Upper lobe of right lung (tissue), 1 donor: Measurements from ENCODE around the gene FMO1. TPM values are rescaled to one million over a fixed set of nuclear protein-coding genes. Genes with fewer than 3 reads are reported as not detected.

ENCODE experiments used
- ATAC-seq: fragments of 200-7000 bp; cut with Tn5 transposase; one replicate; pipeline ENCODE4 v1.9.1; 2020; ENCODE audit warnings: mild to moderate bottlenecking, moderate library complexity
- DNase-seq: peaks from one replicate; pipeline ENCODE4 v3.0.0-alpha.2; 2020
- H3K27ac ChIP-seq: fragments of 200-600 bp; one replicate; pipeline ENCODE4 v1.8.0; 2022
- H3K27me3 ChIP-seq: fragments of 200-600 bp; one replicate; pipeline ENCODE4 v1.8.0; 2022; ENCODE audit warnings: mild to moderate bottlenecking
- H3K36me3 ChIP-seq: fragments of 200-600 bp; one replicate; pipeline ENCODE4 v1.8.0; 2022
- H3K4me1 ChIP-seq: fragments of 200-600 bp; one replicate; pipeline ENCODE4 v1.8.0; 2022
- H3K4me3 ChIP-seq: fragments of 200-600 bp; one replicate; pipeline ENCODE4 v1.8.0; 2022; ENCODE audit warnings: mild to moderate bottlenecking
- H3K9me3 ChIP-seq: fragments of 200-600 bp; one replicate; pipeline ENCODE4 v1.8.0; 2022
- intact Hi-C: fragments of 100-400 bp; cut with DNase I; formaldehyde crosslinking; loops from one replicate; pipeline ENCODE4 v1.11.0; 2022
- total RNA-seq: library from RNA; stranded (reverse); fragmentation: NEBNext Ultra II Directional; extraction: Animal tissue kit (Norgen Biotek cat#: 25700); gene quantifications from one replicate; pipeline ENCODE4 v1.2.1, GENCODE V29; 2021
- TF ChIP-seq, protein P1 (sequence below): fragments of 200-600 bp; IDR thresholded peaks from one replicate; pipeline ENCODE4 v1.8.0; 2022; ENCODE audit warnings: antibody characterized with exemption
- donor health status: DM: no; HTN: yes; CAD: no; lungs with severe emphysema.

The FMO1 gene
- total RNA-seq, 1 donor from 2014 or later = 1.3 TPM

DNA sequence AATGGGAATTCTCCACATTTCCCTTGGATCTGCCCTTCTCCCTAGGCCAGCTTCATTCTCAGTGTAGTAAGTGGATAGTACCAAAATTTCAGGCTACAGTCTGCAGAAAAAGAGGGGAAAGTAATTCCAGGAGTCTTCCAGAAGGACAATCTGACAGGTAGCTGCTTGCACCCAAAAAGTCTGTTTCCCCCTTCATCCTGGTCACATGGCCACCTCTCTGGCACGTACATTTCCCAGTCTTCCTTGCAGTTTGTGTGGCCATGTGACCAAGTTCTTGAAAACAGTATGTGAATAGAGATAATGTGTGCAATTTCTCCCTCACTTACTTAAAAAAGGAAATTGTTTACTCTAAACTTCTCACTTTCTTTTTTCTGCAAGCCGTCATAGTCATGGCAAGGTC lies 51.0 kb downstream of the FMO1 start:
- Histone ChIP-seq H3K27me3 (no peaks in the 10 kb centered on the region), H3K9me3 (no peaks in the 10 kb centered on the region), H3K4me3 (no peak overlapping the region), H3K36me3 (no peaks in the 10 kb centered on the region), H3K27ac (no peak overlapping the region), H3K4me1 (no peaks in the 10 kb centered on the region)
- no peak for ATAC-seq
- no peak for DNase-seq
- TF ChIP-seq, protein P1, sequence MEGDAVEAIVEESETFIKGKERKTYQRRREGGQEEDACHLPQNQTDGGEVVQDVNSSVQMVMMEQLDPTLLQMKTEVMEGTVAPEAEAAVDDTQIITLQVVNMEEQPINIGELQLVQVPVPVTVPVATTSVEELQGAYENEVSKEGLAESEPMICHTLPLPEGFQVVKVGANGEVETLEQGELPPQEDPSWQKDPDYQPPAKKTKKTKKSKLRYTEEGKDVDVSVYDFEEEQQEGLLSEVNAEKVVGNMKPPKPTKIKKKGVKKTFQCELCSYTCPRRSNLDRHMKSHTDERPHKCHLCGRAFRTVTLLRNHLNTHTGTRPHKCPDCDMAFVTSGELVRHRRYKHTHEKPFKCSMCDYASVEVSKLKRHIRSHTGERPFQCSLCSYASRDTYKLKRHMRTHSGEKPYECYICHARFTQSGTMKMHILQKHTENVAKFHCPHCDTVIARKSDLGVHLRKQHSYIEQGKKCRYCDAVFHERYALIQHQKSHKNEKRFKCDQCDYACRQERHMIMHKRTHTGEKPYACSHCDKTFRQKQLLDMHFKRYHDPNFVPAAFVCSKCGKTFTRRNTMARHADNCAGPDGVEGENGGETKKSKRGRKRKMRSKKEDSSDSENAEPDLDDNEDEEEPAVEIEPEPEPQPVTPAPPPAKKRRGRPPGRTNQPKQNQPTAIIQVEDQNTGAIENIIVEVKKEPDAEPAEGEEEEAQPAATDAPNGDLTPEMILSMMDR = no peak
- intact Hi-C loops = no loop called here

DNA sequence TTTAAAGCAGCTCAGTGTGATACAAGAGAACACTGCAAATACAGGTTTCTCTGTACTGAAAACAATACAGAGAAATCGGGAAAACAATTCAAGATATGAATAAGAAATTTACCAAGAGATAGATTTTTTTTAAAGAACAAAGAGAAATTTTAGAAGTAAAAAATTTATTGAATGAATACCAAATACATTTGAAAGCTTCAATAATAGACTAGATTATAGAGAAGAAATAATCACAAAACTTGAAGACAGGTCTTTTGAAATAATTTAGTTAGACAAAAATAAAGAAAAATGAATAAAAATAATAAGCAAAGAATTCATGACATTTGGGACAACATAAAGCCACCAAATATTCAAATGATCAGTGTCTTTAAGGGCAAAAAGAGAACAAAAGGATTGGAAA lies 52.1 kb downstream of the FMO1 start:
- no peak overlapping the region for H3K27ac ChIP-seq
- no peak for DNase-seq
- H3K9me3 ChIP-seq = no peaks in the 10 kb centered on the region
- H3K4me3 ChIP-seq = no peak overlapping the region
- H3K36me3 ChIP-seq = no peaks in the 10 kb centered on the region
- no peaks in the 10 kb centered on the region for H3K27me3 ChIP-seq
- no peaks in the 10 kb centered on the region for H3K4me1 ChIP-seq
- TF ChIP-seq, protein P1 = no peak
- intact Hi-C loops = no loop called here
- no peak for ATAC-seq

DNA sequence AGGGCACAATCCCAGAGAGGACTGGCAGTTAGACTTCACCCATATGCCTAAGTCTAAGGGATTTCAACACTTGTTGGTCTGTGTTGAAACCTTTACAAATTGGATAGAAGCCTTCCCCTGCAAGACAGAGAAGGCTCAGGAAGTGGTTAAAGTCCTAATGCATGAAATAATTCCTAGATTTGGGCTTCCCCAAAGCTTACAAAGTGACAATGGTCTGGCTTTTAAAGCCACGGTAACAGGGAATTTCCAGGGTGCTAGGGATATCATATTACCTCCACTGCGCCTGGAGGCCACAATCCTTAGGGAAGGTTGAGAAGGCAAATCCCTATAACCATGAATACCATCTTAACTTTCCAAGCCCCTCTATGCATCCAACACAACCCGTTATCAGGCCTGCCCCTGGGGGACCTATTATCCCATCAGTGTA lies 62.4 kb downstream of the FMO1 start:
- Histone ChIP-seq H3K4me3 (no peak overlapping the region), H3K27ac (no peak overlapping the region), H3K4me1 (peaks cover 3% of the 10 kb centered on the region), H3K36me3 (no peaks in the 10 kb centered on the region), H3K27me3 (no peaks in the 10 kb centered on the region), H3K9me3 (no peaks in the 10 kb centered on the region)
- intact Hi-C loops = no loop called here
- TF ChIP-seq, protein P1 = no peak
- DNase-seq = no peak
- no peak for ATAC-seq

DNA sequence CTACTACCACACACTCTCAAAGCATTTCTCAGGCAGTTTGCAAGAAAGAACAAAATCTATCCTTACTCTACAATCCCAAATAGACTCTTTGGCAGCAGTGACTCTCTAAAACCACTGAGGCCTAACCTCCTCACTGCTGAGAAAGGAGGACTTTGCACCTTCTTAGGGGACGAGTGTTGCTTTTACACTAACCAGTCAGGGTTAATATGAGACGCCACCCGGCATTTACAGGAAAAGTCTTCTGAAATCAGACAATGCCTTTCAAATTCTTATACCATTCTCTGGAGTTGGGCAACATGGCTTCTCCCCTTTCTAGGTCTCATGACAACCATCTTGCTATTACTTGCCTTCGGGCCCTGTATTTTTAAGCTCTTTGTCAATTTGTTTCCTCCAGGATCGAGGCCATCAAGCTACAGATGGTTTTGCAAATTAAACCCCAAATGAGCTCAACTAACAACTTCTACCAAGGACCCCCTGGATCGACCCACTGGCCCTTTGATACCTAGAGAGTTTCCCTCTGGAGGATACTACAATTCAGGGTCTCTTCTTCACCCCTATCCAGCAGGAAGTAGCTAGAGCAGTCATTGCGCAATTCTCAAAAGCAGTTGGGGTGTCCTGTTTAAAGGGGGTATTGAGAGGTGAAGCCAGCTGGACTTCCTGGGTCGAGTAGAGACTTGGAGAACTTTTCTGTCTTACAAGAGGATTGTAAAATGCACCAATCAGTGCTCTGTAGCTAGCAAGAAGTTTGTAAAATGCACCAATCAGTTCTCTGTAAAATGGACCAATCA lies 63.7 kb downstream of the FMO1 start:
- TF ChIP-seq, protein P1 = no peak
- intact Hi-C loops = no loop called here
- no peak overlapping the region for H3K27ac ChIP-seq
- H3K9me3 ChIP-seq = no peaks in the 10 kb centered on the region
- H3K4me3 ChIP-seq = no peak overlapping the region
- ATAC-seq (no peak), DNase-seq (no peak)
- no peaks in the 10 kb centered on the region for H3K36me3 ChIP-seq
- H3K27me3 ChIP-seq = no peaks in the 10 kb centered on the region
- H3K4me1 ChIP-seq = peaks cover 3% of the 10 kb centered on the region

DNA sequence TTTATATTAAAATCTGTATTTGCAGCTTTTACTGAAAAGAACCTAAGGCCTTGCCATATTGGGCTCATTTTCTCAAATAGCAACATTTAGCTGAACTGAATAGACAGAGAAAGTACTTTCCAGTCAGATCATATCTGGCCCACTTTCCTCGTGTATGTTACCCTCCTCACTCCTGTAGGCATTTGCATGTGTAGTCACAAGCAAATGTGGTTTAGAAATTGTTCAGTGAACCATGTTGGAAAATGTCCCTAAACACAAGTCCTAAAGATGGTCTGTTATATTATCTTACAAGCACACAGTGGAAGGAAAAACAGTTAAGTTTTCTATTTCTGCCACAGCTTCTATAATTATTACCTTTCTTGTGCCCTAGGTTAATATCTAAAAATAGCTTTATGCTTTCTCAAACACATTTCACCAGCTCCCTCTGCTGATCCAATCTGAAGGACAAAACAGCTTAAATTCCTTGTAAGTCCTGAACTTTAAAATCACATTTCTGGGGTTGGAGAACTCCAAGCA lies 65.1 kb downstream of the FMO1 start:
- intact Hi-C loops = no loop called here
- H3K27me3 ChIP-seq = no peaks in the 10 kb centered on the region
- peaks cover 3% of the 10 kb centered on the region for H3K4me1 ChIP-seq
- ATAC-seq (no peak), DNase-seq (no peak)
- no peak overlapping the region for H3K4me3 ChIP-seq
- H3K36me3 ChIP-seq = no peaks in the 10 kb centered on the region
- no peak overlapping the region for H3K27ac ChIP-seq
- no peaks in the 10 kb centered on the region for H3K9me3 ChIP-seq
- TF ChIP-seq, protein P1 = no peak
